GM10248 (cell line): Measurements from ENCODE around the gene HINT1.

Source experiments
- CTCF ChIA-PET: fragments of 300-600 bp; sonication (Branson Sonifier 250); formaldehyde crosslinking; extraction: SDS; loops from one replicate; lab custom pipeline; 2021; ENCODE audit warnings: antibody characterized with exemption; lab: Yijun Ruan, JAX
- POLR2A ChIA-PET: fragments of 350-650 bp; sonication (Branson Sonifier 250); formaldehyde crosslinking; extraction: SDS; loops from one replicate; lab custom pipeline; 2020; ENCODE audit warnings: antibody characterized with exemption; lab: Yijun Ruan, JAX
- DNase-seq: peaks from one replicate; pipeline ENCODE4 v3.0.0; 2012; ENCODE audit errors: extremely low spot score
- TF ChIP-seq, protein P1 (sequence below): IDR thresholded peaks from 2 replicates; pipeline ENCODE4 v1.5.1; 2012; ENCODE audit warnings: mild to moderate bottlenecking, low read depth; ENCODE audit errors: extremely low read depth, missing control alignments, control extremely low read depth

The HINT1 gene

DNA sequence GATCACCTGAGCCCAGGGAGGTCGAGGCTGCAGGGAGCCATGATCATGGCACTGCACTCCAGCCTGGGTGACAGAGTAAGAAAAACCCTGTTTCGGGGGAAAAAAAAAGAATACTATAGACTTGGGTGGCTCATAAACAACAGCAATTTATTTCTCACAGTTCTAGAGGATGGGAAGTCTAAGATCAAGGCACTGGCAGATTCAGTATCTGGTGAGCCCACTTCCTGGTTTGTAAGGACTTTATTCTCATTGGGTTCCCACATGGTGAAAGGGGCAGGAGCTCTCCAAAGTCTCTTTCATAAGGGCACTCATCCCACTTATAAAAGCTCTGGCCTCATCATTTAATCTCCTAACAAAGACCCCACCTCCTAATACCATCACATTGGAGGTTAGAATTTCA lies 8.7 kb downstream of the HINT1 start:
- DNase-seq: no peak
- TF ChIP-seq, protein P1, sequence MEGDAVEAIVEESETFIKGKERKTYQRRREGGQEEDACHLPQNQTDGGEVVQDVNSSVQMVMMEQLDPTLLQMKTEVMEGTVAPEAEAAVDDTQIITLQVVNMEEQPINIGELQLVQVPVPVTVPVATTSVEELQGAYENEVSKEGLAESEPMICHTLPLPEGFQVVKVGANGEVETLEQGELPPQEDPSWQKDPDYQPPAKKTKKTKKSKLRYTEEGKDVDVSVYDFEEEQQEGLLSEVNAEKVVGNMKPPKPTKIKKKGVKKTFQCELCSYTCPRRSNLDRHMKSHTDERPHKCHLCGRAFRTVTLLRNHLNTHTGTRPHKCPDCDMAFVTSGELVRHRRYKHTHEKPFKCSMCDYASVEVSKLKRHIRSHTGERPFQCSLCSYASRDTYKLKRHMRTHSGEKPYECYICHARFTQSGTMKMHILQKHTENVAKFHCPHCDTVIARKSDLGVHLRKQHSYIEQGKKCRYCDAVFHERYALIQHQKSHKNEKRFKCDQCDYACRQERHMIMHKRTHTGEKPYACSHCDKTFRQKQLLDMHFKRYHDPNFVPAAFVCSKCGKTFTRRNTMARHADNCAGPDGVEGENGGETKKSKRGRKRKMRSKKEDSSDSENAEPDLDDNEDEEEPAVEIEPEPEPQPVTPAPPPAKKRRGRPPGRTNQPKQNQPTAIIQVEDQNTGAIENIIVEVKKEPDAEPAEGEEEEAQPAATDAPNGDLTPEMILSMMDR: no peak
- POLR2A ChIA-PET: interaction anchor here (1.3 kb wide), 1 partner anchor 9 kb away, joined by 4 read pairs; the partner anchor contains the start of gene HINT1
- CTCF ChIA-PET: no interaction called here

GRCh38 chr5:131151216-131151615 lies 13.8 kb downstream of the HINT1 start:
- ChIA-PET POLR2A (no interaction called here), CTCF (no interaction called here)
- no peak for DNase-seq
- TF ChIP-seq, protein P1: no peak

- DNase-seq: no peak
- CTCF ChIA-PET: no interaction called here
- TF ChIP-seq, protein P1: no peak
- POLR2A ChIA-PET: no interaction called here
Measured at GRCh38 chr5:131150408-131150807, 14.6 kb downstream of the HINT1 start.

GRCh38 chr5:131148835-131149234 lies 16.2 kb downstream of the HINT1 start:
- ChIA-PET POLR2A (interaction anchor here (0.7 kb wide), 2 partner anchors 301 to 1526 kb away, joined by 5 read pairs; no protein-coding TSS in a partner anchor), CTCF (interaction anchor here (0.9 to 1.4 kb wide), 3 partner anchors 15 to 30 kb away, joined by 3 to 4 read pairs (median 3); no protein-coding TSS in a partner anchor)
- TF ChIP-seq, protein P1: no peak
- DNase-seq: no peak

DNA sequence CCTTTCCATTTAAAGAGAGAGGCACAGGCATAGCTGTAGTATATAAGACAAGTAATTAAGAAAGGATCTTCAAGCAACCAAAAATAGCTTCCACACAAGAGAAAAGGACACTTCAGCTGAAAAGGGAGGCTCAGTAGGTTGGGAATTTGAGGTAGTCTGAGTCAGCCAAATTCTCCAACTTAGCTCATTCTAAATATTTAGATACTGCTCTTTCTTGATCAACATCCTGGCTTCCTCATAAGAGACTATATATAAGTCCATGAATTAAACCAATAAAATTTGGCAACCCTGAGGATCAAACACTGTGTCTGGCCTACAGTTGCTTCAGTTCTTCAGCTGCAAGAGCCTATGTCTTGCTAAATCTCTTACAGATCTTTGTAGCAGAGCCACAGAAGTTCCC lies 17.8 kb downstream of the HINT1 start:
- no peak for DNase-seq
- POLR2A ChIA-PET: no interaction called here
- CTCF ChIA-PET: interaction anchor here (1.0 to 1.2 kb wide), 2 partner anchors 9 to 17 kb away, joined by 3 read pairs; no protein-coding TSS in a partner anchor
- TF ChIP-seq, protein P1: no peak

GRCh38 chr5:131142970-131143617 lies 22.0 kb downstream of the HINT1 start:
- no peak for DNase-seq
- TF ChIP-seq, protein P1: no peak
- POLR2A ChIA-PET: no interaction called here
- CTCF ChIA-PET: no interaction called here
